Epithelial cell of proximal tubule (primary cell): ENCODE measurements around the gene MAGI1. TPM values are rescaled to one million over a fixed set of nuclear protein-coding genes. Genes with fewer than 3 reads are reported as not detected.

Experiments
- DNase-seq: peaks from one replicate; pipeline ENCODE4 v3.0.0-alpha.2; 2011; ENCODE audit warnings: low read depth
- H3K4me3 ChIP-seq: 2 replicates; pipeline ENCODE4 v1.5.1; 2011; ENCODE audit warnings: low read depth, mild to moderate bottlenecking, low read length
- CTCF ChIP-seq: conservative IDR thresholded peaks from 2 replicates; pipeline ENCODE4 v1.5.1; 2012; ENCODE audit warnings: low read depth, mild to moderate bottlenecking, low read length
- total RNA-seq: library from RNA; depleted of rRNA; stranded (reverse); fragments of >200 nt; gene quantifications from 2 replicates; pipeline ENCODE4 v1.2.3, GENCODE V29; 2015

MAGI1 gene
- total RNA-seq, 1 donor from 2014 or later: 9.6 TPM

DNA sequence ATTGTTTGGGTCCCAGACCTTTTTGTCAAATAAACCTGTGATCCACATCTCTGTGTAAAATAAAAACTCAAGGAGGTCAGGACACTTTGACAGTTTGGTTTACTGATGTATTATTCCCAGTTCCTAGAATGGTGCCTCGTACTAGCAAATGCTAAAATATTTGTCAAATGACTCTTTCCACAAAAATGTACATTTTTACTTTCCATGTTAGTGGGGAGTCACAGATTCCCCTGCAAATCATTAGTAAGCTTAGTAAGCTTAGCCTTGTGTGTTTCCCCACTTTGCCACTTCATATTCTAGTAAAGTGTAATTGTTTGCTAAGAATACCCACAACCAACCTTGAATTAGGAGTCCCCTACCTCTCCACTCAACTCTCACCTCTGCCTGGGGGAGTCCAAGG is 2.4 kb upstream of the MAGI1 start:
- H3K4me3 ChIP-seq: no peak overlapping the region
- TF ChIP-seq CTCF: no peak
- no peak for DNase-seq

DNA sequence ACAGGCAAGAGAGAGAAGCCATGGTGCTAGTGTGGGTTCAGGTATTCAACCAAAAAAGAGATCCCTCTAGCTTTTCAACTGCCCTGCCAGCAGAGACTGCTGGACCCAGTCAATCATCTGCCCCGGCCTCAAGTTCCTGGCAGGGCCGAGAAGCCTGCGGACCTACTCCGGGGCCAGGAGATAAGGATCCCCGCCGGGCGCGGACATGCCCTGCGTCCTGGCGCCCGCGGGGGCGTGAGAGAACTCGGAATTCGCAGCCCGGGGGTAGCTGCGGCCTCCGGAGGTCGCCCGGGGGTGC is 821 bp upstream of the MAGI1 start:
- no peak for DNase-seq
- TF ChIP-seq CTCF: peak; percentile 25
- peak overlapping the region; percentile 97 for H3K4me3 ChIP-seq

- peak overlapping the region; percentile 97 for H3K4me3 ChIP-seq
- TF ChIP-seq CTCF: no peak
- DNase-seq: no peak
These were observed 363 bp downstream of the MAGI1 start for GRCh38 chr3:66038384-66038725.

DNA sequence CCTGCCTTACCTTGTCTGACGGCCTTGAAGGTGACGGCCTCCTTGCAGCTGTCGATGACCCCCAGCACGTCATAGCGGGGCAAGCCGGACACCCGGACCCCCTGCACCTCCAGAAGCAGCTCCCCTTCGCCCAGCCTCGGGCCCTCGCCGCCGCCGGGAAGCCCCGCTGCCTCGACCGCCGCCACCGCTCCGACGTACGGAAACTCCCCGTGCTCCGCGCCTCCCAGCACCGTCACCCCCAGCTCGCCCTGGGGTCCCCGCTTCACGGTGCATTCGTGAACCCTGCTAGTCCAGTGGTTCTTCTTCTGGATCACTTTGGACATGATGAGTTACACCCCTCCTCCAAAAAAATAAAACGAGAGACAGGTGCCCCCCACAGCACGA is 740 bp downstream of the MAGI1 start:
- no peak for DNase-seq
- no peak for TF ChIP-seq CTCF
- peak overlapping the region; percentile 97 for H3K4me3 ChIP-seq

- no peak for DNase-seq
- TF ChIP-seq CTCF: peak; percentile 44
- H3K4me3 ChIP-seq: peak overlapping the region; percentile 97
These were observed 1.3 kb downstream of the MAGI1 start for GRCh38 chr3:66037330-66037985.

GRCh38 chr3:66036586-66037148 is 2.1 kb downstream of the MAGI1 start:
- no peak for TF ChIP-seq CTCF
- peak overlapping the region; percentile 97 for H3K4me3 ChIP-seq
- no peak for DNase-seq

GRCh38 chr3:66035763-66036477 is 2.8 kb downstream of the MAGI1 start:
- DNase-seq: no peak
- no peak for TF ChIP-seq CTCF
- H3K4me3 ChIP-seq: peak overlapping the region; percentile 97
